Spinal cord (tissue), 10 donors: Measurements from ENCODE around the gene BTBD16. TPM values are rescaled to one million over a fixed set of nuclear protein-coding genes. Genes with fewer than 3 reads are reported as not detected.

Experiments used
- DNase-seq, 6 donors: peaks; one replicate each; pipeline versions ENCODE4 v3.0.0 to v3.0.0-alpha.2; 2013 to 2015; ENCODE audit warnings: low spot score in 6 of 6, low read depth in 4 of 6
- H3K27ac ChIP-seq: one replicate; pipeline ENCODE4 v1.5.1; 2013; ENCODE audit warnings: low read depth, low read length, control low read depth
- H3K27me3 ChIP-seq: one replicate; pipeline ENCODE4 v1.6.1; 2013; ENCODE audit warnings: low read length; ENCODE audit not compliant: control insufficient read depth, insufficient read depth
- H3K36me3 ChIP-seq: one replicate; pipeline ENCODE4 v1.6.1; 2013; ENCODE audit warnings: low read length; ENCODE audit not compliant: control insufficient read depth, insufficient read depth
- H3K4me1 ChIP-seq: one replicate; pipeline ENCODE4 v1.6.1; 2013; ENCODE audit warnings: low read length; ENCODE audit not compliant: control insufficient read depth, insufficient read depth
- H3K4me3 ChIP-seq: one replicate; pipeline ENCODE4 v1.5.1; 2013; ENCODE audit warnings: low read depth, low read length, control low read depth
- H3K9me3 ChIP-seq: one replicate; pipeline ENCODE4 v1.6.1; 2013; ENCODE audit warnings: low read length; ENCODE audit not compliant: control insufficient read depth, insufficient read depth
- WGBS: methylation state at CpG from one replicate; pipeline ENCODE4 v1.1.5; 2013; ENCODE audit warnings: missing lambda C conversion rate; ENCODE audit not compliant: insufficient coverage; 5-methylcytosine and 5-hydroxymethylcytosine counted together
- polyA plus RNA-seq, 2 donors: library from polyadenylated mRNA; unstranded; fragments of 120-200 nt; gene quantifications; one replicate each; pipeline ENCODE4 v1.2.1, GENCODE V29; 2013; ENCODE audit not compliant: insufficient read length in 2 of 2
- total RNA-seq, 2 donors: library from RNA; depleted of rRNA in 1 of 2; stranded (reverse); fragments of 120-200 nt in 1 of 2; fragments of >200 nt in 1 of 2; gene quantifications; one replicate each; pipeline versions ENCODE4 v1.2.3 to v1.2.4, GENCODE V29; 2013 to 2014
- donor health status: healthy.

Gene BTBD16
- total and polyA plus RNA-seq, 4 donors, result 0.59 to 2.5 (median 1.4) TPM

DNA sequence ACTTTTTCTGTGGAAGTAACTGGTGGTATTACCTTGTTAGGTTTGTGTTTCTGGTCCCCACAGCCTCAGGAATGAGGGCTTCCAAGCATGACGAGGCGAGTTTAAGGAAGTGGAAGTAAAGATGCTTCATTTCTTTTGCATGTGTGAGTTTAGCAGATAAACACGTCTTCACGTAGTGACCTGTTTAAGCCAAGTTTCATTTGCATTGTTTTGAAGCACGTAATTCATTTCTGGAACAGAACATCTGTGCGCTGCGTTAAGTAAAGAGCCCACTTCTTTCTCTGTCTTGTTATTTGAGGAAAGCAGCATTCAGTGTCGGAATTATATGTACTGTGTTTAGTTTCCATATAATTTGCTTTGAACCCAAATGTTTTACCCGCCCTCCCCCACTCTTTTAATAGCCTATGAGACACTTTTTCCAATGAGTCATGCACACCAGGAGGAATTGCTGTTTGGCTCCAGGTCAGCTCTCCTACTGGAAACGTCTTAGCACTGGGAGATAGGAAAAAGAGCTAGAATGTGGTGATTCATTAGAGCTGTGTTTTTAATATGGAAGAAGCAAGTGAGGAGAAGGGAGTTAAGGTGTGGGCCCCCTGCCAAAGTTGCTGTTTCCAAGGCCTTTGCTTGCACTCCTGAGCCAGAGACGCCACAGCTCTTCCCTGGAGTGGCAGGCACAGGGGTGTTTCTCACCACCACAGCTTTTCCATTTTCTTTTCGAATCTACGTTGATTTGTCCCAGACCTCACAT lies 36.7 kb downstream of the BTBD16 start:
- WGBS, result 33% methylated on average over 8 of the region's 13 CpGs

DNA sequence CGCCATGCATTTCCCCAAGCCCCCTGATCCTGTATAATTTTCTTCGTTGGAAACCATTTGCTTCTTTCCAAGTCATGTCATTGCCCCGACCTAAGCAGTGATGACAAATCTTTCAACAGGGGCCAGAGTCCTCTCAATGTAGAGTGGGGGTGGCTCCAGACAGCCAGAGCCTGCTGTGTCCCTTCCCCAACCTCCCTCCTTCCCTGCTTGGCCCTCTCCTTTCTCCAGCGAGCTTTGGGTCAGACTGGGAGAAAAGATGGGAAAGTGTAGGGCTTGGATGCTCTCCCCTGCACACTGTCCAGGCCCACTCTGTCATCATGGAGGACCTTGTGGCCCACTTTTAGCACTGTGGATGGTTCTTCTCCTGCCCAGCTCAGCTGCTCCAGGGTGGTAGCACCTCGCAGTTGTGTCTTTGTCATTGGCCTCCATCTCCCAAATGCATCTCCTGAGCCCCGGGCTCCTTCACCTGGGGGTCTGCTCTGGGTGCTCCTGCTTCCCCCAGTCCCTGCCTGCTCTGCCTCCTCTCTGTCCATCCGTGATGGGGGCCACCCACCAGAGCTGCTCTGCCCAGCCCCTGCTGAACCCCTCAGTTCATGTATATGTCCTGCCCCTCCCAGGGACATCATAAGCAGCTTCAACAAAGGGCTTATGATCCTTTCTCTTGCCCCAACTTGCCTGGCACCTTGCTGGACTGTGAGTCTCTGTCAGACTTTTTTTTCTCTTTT lies 37.5 kb downstream of the BTBD16 start:
- H3K4me3 ChIP-seq, result no peak overlapping the region
- 76% methylated on average over 4 of the region's 7 CpGs for WGBS
- peaks cover 19% of the 10 kb centered on the region for H3K4me1 ChIP-seq
- H3K27ac ChIP-seq, result peak overlapping the region; percentile 45
- no peak for DNase-seq
- no peaks in the 10 kb centered on the region for H3K27me3 ChIP-seq
- H3K36me3 ChIP-seq, result no peaks in the 10 kb centered on the region
- no peaks in the 10 kb centered on the region for H3K9me3 ChIP-seq

More for the DNA sequence above, 36.7 kb downstream of the BTBD16 start:
- H3K4me1 ChIP-seq, result peaks cover 19% of the 10 kb centered on the region
- DNase-seq, result peak in 5 of 6 donors; percentile 17 to 72 (median 29)
- no peaks in the 10 kb centered on the region for H3K27me3 ChIP-seq
- peak overlapping the region; percentile 45 for H3K27ac ChIP-seq
- no peaks in the 10 kb centered on the region for H3K9me3 ChIP-seq
- H3K36me3 ChIP-seq, result no peaks in the 10 kb centered on the region
- H3K4me3 ChIP-seq, result no peak overlapping the region

GRCh38 chr10:122310311-122311050 lies 39.4 kb downstream of the BTBD16 start:
- 69% methylated on average over 17 of the region's 18 CpGs for WGBS
- Histone ChIP-seq H3K27me3 (no peaks in the 10 kb centered on the region), H3K27ac (peak overlapping the region; percentile 33), H3K4me1 (peaks cover 17% of the 10 kb centered on the region), H3K36me3 (no peaks in the 10 kb centered on the region), H3K4me3 (no peak overlapping the region), H3K9me3 (no peaks in the 10 kb centered on the region)
- DNase-seq, result peak in 1 of 6 donors; percentile 49

DNA sequence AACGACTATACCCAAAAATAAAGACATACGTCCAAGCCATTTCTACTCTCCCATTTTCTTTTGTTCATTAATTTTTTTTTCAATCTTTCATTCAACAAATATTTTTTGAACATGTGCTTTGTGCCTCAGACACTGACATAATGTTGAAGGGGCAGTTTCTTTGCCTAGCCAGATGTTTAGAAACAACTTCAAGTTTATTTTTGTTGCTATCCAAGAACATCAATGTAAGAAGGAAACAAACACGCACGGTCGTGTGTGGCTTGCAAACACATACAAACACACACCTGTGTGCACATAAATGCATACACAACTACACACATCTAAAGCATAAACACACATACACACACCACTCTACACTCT lies 39.9 kb downstream of the BTBD16 start:
- H3K27me3 ChIP-seq, result no peaks in the 10 kb centered on the region
- no peak for DNase-seq
- H3K9me3 ChIP-seq, result no peaks in the 10 kb centered on the region

DNA sequence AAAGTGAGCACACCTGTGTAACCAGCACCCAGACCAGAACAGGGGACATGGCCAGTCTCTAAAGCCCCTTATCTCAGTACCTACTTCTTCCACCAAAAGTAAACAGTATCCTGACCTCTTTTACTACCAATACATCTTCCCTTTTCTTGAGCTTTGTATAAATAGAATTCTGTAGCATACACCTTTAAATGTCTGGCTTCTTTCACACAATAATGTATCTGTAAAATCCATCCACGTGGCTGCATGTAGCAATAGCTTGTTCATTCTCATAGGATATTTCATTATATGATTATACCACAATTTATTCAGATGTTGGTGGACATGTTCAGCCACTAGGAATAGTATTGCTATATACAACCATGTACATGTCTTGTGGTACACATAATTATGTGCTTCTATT lies 40.6 kb downstream of the BTBD16 start:
- Histone ChIP-seq H3K4me1 (peaks cover 17% of the 10 kb centered on the region), H3K36me3 (no peaks in the 10 kb centered on the region), H3K27me3 (no peaks in the 10 kb centered on the region), H3K27ac (no peak overlapping the region), H3K9me3 (no peaks in the 10 kb centered on the region), H3K4me3 (no peak overlapping the region)
- no CpG with 5 or more reads among the region's 1 CpG for WGBS
- DNase-seq, result no peak

More for the DNA sequence above, 39.9 kb downstream of the BTBD16 start:
- Histone ChIP-seq H3K4me3 (no peak overlapping the region), H3K4me1 (peaks cover 17% of the 10 kb centered on the region), H3K36me3 (no peaks in the 10 kb centered on the region), H3K27ac (peak overlapping the region; percentile 33)
- 77% methylated on average over 4 of the region's 5 CpGs for WGBS

GRCh38 chr10:122316224-122316884 lies 45.3 kb downstream of the BTBD16 start:
- WGBS, result 97% methylated on average over 9 of the region's 12 CpGs
- Histone ChIP-seq H3K27me3 (no peaks in the 10 kb centered on the region), H3K36me3 (no peaks in the 10 kb centered on the region), H3K9me3 (peaks cover 1% of the 10 kb centered on the region), H3K4me3 (no peak overlapping the region), H3K4me1 (no peaks in the 10 kb centered on the region), H3K27ac (no peak overlapping the region)
- no peak for DNase-seq

DNA sequence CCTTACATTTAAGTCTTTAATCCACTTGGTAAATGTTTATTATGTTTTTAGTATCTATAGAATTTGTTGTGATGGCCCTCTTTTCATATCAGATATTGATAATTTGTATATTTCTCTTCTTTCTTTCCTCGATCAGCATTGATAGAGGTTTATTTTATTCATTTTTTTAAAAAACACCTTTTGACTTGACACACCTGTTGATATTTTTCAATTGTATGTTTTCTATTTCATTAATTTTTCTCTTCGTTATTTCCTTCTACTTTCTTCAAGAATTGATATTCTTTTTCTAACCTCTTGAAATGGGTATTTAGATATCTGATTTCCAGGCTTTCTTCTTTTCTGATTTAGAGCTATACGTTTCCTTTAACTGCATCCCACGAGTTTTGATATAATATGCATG lies 50.9 kb downstream of the BTBD16 start:
- Histone ChIP-seq H3K27me3 (no peaks in the 10 kb centered on the region), H3K9me3 (peaks cover 1% of the 10 kb centered on the region), H3K4me3 (no peak overlapping the region), H3K4me1 (no peaks in the 10 kb centered on the region), H3K27ac (no peak overlapping the region), H3K36me3 (no peaks in the 10 kb centered on the region)
- DNase-seq, result no peak
- no CpG with 5 or more reads among the region's 4 CpGs for WGBS

- H3K36me3 ChIP-seq, result no peaks in the 10 kb centered on the region
- WGBS, result 67% methylated on average over 1 of the region's 1 CpG
- no peak overlapping the region for H3K4me3 ChIP-seq
- no peak for DNase-seq
- H3K9me3 ChIP-seq, result peaks cover 1% of the 10 kb centered on the region
- no peaks in the 10 kb centered on the region for H3K27me3 ChIP-seq
- H3K4me1 ChIP-seq, result no peaks in the 10 kb centered on the region
- H3K27ac ChIP-seq, result no peak overlapping the region
Measured at GRCh38 chr10:122323189-122323588, 52.1 kb downstream of the BTBD16 start.

DNA sequence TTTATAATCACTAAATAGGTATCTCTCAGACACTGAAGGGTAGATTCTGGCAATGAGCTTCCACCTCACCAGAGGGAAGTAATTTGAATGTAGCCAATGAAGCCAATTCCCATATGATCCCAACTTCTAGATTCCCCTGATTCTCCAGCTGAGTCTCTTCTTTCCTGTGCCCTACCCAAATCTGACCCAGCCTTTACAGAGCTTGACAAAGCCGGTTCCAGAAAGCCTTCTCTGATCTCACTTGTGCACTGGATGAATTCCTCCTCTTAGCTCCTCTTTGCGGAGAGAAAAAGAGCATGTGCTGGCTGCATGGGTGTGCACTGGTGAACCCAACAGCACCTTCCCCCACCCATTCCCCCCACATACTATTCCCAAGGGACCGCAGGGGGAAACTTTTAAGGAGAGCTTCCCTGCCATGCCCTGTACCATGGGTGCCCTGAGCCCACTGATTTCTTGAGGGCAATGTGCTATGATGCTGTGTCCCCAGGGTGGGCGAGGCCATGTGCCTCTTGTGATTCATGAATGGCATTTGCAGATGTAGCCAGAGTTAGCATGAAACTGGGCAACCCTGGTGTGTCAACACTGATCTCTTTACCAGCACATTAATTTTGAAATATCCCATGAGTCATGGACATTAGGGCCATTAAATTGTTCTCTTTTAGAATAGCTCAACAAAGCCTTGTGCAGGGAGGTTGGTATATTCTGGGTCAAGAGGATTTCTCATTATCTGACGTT lies 53.0 kb downstream of the BTBD16 start:
- Histone ChIP-seq H3K4me1 (no peaks in the 10 kb centered on the region), H3K4me3 (no peak overlapping the region), H3K9me3 (peaks cover 1% of the 10 kb centered on the region), H3K36me3 (no peaks in the 10 kb centered on the region), H3K27ac (no peak overlapping the region), H3K27me3 (no peaks in the 10 kb centered on the region)
- WGBS, result 100% methylated on average over 2 of the region's 5 CpGs
- no peak for DNase-seq
